CD1c-positive myeloid dendritic cell (primary cell): Measurements from ENCODE around the gene ARHGEF4.

Experiments
- DNase-seq: peaks from one replicate; pipeline ENCODE4 v3.0.0-alpha.2; 2016; ENCODE audit errors: extremely low spot score

ARHGEF4 gene

DNA sequence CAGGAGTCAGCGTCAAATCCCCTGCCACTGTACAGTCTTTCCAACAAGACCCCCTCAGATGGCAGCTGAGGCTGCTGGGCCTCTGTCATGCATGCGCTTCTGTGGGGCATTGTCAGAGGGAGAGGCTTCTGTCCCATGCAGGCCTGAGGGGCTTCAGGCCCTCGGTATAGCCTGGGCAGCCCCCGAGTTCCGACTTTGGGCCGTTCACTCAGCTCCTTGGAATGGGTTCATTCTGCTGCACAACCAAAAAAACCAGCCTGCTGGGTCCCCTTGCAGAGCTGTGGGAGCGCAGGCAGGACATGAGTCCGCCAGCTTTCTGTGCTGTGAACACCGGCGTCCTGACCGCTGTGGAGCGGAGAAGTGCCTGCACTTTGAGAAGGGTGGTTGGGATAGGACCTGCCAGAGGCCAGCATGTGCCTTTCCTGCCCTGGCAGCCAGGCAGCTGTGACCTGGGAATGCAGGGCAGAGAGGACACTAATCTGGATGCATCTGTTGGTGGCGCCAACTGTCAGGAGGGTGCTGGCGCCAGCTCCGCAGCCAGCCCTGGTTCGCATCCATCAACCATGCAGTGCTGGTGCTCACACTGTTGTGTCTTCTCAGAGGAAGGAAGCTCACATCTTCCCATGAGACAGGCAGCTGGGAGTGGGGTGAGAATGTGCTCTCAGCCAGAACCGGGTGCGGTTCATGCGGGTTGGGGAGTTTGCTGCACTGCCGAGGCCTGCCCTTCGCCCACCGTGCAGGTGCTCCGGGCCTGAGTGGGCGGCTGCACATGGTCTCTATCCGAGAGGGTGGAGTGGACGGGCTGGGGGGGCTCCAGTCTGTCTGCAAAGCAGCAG lies 14.3 kb downstream of the ARHGEF4 start:
- DNase-seq, result no peak

GRCh38 chr2:130851624-130852382 lies 15.1 kb downstream of the ARHGEF4 start:
- DNase-seq, result no peak

DNA sequence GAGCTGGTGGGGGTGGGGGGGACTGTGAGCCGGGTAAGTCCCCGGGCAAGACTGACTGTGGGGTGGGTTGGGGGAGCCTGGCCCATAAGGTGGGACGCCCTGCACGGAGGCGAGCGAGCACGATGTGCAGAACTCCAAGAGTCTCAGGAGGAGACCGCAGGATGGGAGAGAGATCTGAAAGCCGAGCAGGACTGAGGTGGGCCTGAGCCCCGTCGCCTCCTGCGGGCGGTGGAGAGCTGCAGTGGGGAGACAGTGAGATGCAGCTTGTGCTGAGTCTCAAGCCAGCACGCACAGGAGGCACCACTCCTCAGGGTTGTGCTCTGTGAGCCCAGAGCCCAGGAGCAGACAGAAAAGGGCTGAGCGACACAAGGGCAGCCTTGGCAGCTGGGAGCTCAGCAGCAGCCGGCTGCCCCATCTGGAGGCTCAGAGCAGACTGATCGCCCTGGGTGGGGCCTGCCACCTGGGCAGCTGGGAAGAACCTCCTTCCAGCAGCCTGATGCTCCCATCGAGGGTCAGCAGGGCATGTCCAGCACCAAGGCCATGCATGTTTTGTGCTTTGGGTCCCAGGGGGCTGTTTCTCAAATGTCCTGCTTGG lies 15.9 kb downstream of the ARHGEF4 start:
- no peak for DNase-seq

DNA sequence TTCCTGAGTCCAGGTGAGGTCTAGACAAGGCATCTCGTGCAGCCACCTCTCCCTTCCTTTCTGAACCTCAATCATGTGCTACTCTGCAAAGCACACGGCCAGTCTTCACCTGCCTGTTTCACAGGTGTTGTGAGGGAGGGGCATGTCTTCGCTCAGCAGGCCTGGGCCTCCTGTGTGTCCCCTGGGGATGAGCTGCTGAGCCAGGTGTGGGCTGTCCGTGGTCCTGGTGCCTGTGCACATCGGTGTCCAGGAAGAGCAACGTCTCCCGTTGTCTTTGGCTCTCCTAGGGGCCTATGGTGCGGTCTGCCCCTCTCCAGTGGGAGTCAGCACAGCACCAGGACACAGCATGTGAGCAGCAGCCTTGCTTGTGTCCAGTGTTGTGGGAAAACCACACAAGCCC lies 16.7 kb downstream of the ARHGEF4 start:
- no peak for DNase-seq

DNA sequence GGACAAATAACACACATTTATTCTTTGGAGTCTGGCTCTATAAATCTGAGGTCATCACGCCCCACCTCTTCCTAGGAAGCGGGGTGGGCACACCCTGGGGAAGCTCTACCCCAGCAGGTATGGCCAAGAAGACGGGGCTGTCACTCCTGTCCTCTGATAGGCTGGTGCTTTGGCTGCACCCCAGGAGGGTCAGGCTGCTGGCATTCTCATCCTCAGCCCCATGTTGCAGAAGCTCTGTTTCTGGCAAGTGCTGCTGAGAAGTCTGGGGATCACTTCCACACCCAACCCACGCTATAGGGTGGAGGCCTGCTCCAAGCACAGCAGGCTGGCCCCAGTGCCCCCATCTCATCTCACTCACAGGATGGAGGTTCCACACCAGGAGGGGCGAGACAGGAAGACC lies 17.6 kb downstream of the ARHGEF4 start:
- DNase-seq, result no peak

DNA sequence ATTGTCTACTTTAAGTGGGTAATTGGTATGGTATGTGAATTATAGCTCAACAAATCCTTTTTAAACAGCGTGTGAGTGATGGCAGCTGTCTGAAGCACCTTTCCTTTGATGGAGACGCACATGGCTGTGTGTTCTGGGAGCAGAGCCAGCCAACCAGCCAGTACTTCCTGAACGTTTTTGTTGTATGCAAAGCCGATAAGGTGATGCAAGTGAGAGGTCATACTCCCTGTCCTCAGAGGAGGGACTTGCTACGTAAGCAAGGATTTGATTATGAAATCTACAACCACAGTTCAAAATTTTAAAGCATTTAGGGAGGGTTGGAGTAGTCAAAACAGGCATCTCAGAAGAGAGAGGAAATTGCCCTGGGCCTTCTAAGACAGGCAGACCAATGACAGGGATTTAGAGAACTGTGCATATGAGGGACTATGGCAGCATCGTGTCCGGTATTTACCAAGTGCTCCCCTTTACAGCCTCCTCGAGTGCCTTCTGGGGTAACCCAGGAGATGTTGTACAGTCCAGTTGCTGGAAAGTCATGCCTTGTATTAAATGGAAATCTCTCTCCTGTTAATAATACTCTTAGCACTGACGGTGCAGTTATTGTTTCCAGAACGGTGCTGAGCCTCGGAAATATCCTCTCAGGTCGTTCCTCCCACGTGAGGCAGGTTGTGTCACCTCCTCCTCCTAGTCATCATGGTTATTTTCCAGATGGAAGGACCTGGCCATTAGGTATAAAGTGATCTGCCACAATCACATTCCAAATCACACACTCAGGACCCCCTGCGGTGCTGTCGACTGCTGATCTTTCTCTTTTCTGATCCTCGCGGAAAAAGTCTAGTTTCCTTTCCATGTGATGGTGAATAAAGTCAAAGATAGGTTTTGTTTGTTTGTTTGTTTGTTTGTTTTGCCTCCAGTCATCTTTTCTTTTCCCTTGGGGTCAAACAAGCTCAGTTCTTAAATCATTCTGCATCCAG lies 28.4 kb downstream of the ARHGEF4 start:
- peak; percentile 2 for DNase-seq

GRCh38 chr2:130869441-130870160 lies 32.9 kb downstream of the ARHGEF4 start:
- DNase-seq, result no peak

- DNase-seq, result no peak
Measured at GRCh38 chr2:130870161-130870485, 33.4 kb downstream of the ARHGEF4 start.

GRCh38 chr2:130870779-130871178 lies 34.1 kb downstream of the ARHGEF4 start:
- DNase-seq, result no peak

GRCh38 chr2:130871843-130872740 lies 35.4 kb downstream of the ARHGEF4 start:
- no peak for DNase-seq

DNA sequence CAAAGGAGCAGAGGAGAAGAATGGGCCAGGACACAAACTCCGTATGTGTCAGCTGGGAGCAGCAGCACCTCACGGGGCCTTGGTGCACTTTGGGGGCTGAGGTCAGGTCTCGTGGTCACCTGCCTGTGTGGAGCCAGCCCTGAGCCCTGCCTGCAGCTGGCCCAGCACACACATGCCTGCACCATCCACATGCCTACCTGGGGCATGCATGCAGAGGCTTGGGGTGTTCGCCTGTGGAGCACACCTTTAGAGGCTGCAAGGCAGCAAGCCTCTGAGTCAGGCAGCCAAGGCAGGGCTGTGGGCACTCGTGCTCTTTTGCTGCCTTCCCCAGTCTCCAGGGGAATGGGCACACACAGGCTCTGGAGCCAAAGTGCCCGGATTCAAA lies 36.0 kb downstream of the ARHGEF4 start:
- no peak for DNase-seq

DNA sequence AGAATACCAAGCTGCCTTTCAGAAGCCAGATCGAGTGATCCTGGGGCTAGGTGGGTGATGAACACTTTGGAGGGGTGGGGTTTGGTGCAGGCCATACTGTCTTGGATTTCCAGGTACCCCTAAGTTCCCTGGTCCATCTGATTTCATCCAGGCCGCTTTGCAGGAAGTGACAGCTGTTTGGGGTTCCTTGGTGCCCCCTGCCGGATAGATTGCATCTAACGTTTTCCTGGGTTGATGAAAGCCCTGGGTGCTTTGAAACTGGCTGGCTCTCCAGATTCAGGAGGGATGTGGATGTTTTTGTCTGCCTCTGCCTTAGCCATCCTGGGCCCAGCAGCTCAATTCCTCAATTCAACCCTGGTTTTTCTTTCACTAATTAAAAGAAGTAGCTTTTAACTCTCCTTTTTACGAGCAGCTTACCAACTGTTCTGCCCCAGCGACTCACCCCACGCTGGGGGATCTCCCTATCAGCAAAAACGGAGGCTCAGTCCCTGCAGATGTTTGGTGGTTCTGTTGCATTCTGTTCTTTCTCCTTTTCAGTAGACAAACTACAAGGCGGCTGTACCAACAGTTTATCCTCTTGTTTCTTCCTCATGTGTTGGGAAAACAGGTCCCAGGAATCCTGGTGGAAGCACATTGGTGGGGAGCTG lies 37.1 kb downstream of the ARHGEF4 start:
- DNase-seq, result peak; percentile 59

GRCh38 chr2:130874512-130874911 lies 37.8 kb downstream of the ARHGEF4 start:
- no peak for DNase-seq

DNA sequence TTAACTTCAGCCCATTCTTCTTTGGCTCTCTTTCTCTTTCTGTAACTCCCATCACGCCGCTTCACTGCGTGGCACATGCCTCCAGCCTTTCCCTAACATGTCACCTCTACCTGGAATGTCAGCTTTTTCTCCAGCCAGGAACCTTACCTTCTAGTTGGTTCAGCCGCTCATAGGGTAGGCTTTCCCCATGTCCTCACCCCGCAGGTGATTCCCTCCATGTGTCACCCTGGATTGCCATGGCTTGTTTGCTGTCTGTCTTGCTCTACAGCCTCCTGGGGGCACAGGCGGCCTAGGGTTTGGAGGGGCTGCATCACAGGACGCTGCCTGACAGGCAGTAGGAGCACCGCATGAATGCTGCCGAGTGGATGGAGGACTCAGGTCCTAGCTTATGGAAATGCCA lies 39.2 kb downstream of the ARHGEF4 start:
- no peak for DNase-seq

DNA sequence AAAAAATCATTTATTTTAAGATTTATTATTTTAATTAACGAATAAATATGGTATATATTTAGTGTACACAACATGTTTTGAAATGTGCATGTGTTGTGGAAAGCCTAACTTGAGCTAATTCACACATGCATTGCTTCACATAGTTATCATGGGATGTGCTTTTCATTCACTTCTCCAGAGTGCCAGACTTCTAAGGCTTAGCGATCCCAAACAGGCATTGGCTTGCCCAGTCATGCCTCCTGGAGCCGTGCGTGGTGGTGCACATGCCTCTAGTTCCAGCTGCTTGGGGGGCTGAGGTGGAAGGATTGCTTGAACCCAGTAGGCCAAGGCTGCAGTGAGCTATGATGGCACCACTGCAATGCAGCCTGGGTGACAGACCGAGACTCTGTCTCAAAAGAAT lies 40.5 kb downstream of the ARHGEF4 start:
- no peak for DNase-seq

- no peak for DNase-seq
Measured at GRCh38 chr2:130878316-130878715, 41.6 kb downstream of the ARHGEF4 start.

GRCh38 chr2:130878933-130879332 lies 42.2 kb downstream of the ARHGEF4 start:
- no peak for DNase-seq

- DNase-seq, result no peak
Measured at GRCh38 chr2:130882111-130882690, 45.5 kb downstream of the ARHGEF4 start.

GRCh38 chr2:130882991-130883390 lies 46.3 kb downstream of the ARHGEF4 start:
- no peak for DNase-seq
